NB4 (cell line): ENCODE data around the gene C12orf42.

ENCODE experiments used
- DNase-seq: peaks from one replicate; pipeline ENCODE4 v3.0.0; 2010; ENCODE audit warnings: low read depth
- H3K4me3 ChIP-seq: one replicate; pipeline ENCODE4 v1.5.1; 2011; ENCODE audit warnings: mild to moderate bottlenecking, low read depth, low read length, moderate library complexity
- MYC ChIP-seq: IDR thresholded peaks from 2 replicates; pipeline ENCODE4 v1.6.1; 2011; ENCODE audit warnings: low read depth, low read length
- POLR2A ChIP-seq: IDR thresholded peaks from 2 replicates; pipeline ENCODE4 v1.6.1; 2011; ENCODE audit warnings: mild to moderate bottlenecking; ENCODE audit not compliant: insufficient read length; ENCODE audit errors: extremely low read depth
- TF ChIP-seq, protein P1 (sequence below): IDR thresholded peaks from one replicate; pipeline ENCODE4 v1.5.1; 2012; ENCODE audit warnings: low read depth, low read length
- TF ChIP-seq, protein P2 (sequence below): IDR thresholded peaks from 2 replicates; pipeline ENCODE4 v1.6.1; 2011; ENCODE audit warnings: low read depth, low read length

Gene C12orf42

GRCh38 chr12:103494051-103494733 lies 1.6 kb downstream of the C12orf42 start:
- no peak overlapping the region for H3K4me3 ChIP-seq
- DNase-seq, result no peak
- TF ChIP-seq MYC (no peak), POLR2A (no peak)
- TF ChIP-seq, protein P1, sequence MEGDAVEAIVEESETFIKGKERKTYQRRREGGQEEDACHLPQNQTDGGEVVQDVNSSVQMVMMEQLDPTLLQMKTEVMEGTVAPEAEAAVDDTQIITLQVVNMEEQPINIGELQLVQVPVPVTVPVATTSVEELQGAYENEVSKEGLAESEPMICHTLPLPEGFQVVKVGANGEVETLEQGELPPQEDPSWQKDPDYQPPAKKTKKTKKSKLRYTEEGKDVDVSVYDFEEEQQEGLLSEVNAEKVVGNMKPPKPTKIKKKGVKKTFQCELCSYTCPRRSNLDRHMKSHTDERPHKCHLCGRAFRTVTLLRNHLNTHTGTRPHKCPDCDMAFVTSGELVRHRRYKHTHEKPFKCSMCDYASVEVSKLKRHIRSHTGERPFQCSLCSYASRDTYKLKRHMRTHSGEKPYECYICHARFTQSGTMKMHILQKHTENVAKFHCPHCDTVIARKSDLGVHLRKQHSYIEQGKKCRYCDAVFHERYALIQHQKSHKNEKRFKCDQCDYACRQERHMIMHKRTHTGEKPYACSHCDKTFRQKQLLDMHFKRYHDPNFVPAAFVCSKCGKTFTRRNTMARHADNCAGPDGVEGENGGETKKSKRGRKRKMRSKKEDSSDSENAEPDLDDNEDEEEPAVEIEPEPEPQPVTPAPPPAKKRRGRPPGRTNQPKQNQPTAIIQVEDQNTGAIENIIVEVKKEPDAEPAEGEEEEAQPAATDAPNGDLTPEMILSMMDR, result no peak
- TF ChIP-seq, protein P2, sequence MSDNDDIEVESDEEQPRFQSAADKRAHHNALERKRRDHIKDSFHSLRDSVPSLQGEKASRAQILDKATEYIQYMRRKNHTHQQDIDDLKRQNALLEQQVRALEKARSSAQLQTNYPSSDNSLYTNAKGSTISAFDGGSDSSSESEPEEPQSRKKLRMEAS, result no peak

DNA sequence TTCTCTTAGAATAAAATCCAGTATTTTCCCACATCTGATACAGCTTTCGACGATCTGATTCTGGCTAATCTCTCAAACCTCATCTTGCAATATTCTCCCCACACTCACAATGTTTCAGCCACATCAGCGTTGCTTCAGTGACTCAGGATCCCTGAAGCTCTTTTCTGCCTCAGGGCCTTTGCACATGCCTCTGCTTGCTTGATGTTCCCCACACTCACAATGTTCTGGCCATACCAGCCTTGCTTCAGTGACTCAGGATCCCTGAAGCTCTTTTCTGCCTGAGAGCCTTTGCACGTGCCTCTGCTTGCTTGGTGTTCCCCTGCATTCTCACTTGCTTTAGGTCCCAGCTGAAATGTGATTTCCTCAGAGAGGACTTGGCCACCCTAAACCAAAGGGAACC lies 2.6 kb downstream of the C12orf42 start:
- TF ChIP-seq, protein P2, result no peak
- TF ChIP-seq MYC (no peak), POLR2A (no peak)
- TF ChIP-seq, protein P1, result no peak
- H3K4me3 ChIP-seq, result no peak overlapping the region
- DNase-seq, result no peak

DNA sequence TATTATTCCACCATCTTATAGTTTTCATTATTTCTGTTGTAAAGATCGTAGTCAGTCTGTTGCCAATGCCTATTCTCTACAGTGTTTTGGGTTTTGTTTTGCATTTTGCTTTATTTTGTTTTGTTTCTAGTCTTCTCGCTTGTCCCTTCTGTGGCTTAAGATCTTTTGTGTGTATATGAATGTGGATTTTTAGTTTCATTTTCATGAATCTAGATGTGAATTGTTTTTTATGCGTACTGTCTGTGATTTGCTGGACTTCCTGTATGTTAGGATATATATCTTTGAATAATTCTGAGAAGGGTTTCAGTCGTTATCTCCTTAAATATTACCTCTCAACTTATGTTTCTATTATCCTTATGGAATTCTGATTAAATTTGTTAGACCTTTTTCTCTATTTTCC lies 13.4 kb downstream of the C12orf42 start:
- DNase-seq, result no peak
- no peak overlapping the region for H3K4me3 ChIP-seq
- no peak for TF ChIP-seq MYC
- TF ChIP-seq, protein P1, result no peak
- TF ChIP-seq, protein P2, result no peak
- TF ChIP-seq POLR2A, result no peak

GRCh38 chr12:103475073-103475472 lies 20.7 kb downstream of the C12orf42 start:
- TF ChIP-seq, protein P1, result no peak
- TF ChIP-seq MYC, result no peak
- TF ChIP-seq, protein P2, result no peak
- no peak for TF ChIP-seq POLR2A
- no peak for DNase-seq
- no peak overlapping the region for H3K4me3 ChIP-seq

GRCh38 chr12:103470664-103471063 lies 25.1 kb downstream of the C12orf42 start:
- TF ChIP-seq POLR2A, result no peak
- TF ChIP-seq MYC, result no peak
- TF ChIP-seq, protein P1, result no peak
- TF ChIP-seq, protein P2, result no peak
- DNase-seq, result no peak
- no peak overlapping the region for H3K4me3 ChIP-seq
